GM15510 (cell line): ENCODE results near the gene RPL27A.

ENCODE experiments used
- POLR2A ChIP-seq: IDR thresholded peaks from 3 replicates; pipeline ENCODE4 v1.6.1; 2011; ENCODE audit warnings: borderline replicate concordance; ENCODE audit not compliant: insufficient read length; ENCODE audit errors: extremely low read depth

Gene RPL27A

GRCh38 chr11:8721609-8722500, 39.3 kb downstream of the RPL27A start:
- no peak for TF ChIP-seq POLR2A

- TF ChIP-seq POLR2A = no peak
These were observed 40.2 kb downstream of the RPL27A start for GRCh38 chr11:8722809-8723208.

- no peak for TF ChIP-seq POLR2A
These were observed 41.1 kb downstream of the RPL27A start for GRCh38 chr11:8723711-8724110.

GRCh38 chr11:8724682-8725081, 42.1 kb downstream of the RPL27A start:
- no peak for TF ChIP-seq POLR2A

- no peak for TF ChIP-seq POLR2A
These were observed 43.8 kb downstream of the RPL27A start for GRCh38 chr11:8726395-8726794.

- no peak for TF ChIP-seq POLR2A
These were observed 46.0 kb downstream of the RPL27A start for GRCh38 chr11:8728563-8728962.

- TF ChIP-seq POLR2A = no peak
These were observed 46.5 kb downstream of the RPL27A start for GRCh38 chr11:8729067-8729466.

- no peak for TF ChIP-seq POLR2A
These were observed 47.5 kb downstream of the RPL27A start for GRCh38 chr11:8729837-8730696.

GRCh38 chr11:8730697-8731020, 48.1 kb downstream of the RPL27A start:
- TF ChIP-seq POLR2A = no peak

GRCh38 chr11:8731647-8732323, 49.2 kb downstream of the RPL27A start:
- no peak for TF ChIP-seq POLR2A

GRCh38 chr11:8732324-8732670, 49.7 kb downstream of the RPL27A start:
- no peak for TF ChIP-seq POLR2A

GRCh38 chr11:8732748-8733241, 50.2 kb downstream of the RPL27A start:
- TF ChIP-seq POLR2A = no peak

GRCh38 chr11:8733852-8734251, 51.3 kb downstream of the RPL27A start:
- TF ChIP-seq POLR2A = no peak

GRCh38 chr11:8735094-8735493, 52.5 kb downstream of the RPL27A start:
- TF ChIP-seq POLR2A = no peak

GRCh38 chr11:8739309-8739793, 56.8 kb downstream of the RPL27A start:
- TF ChIP-seq POLR2A = no peak
